Panc1 (cell line): ENCODE results near the gene SLC37A4. TPM values are rescaled to one million over a fixed set of nuclear protein-coding genes. Genes with fewer than 3 reads are reported as not detected.

ENCODE experiments used
- ATAC-seq: fragments of 200-7000 bp; cut with Tn5 transposase; 2 replicates; pipeline ENCODE4 v1.9.1; 2020; ENCODE audit warnings: mild to moderate bottlenecking, moderate library complexity
- BruUV-seq: library from RNA; stranded (reverse); fragments of 400-500 nt; replicated peaks from 2 replicates; lab custom pipeline; 2021; lab: Mats Ljungman, UMichigan
- CTCF ChIA-PET: fragments of 300-600 bp; sonication (Branson Sonifier 250); formaldehyde crosslinking; loops from one replicate; lab custom pipeline; 2022; ENCODE audit warnings: antibody characterized with exemption; lab: Charles Lee
- POLR2A ChIA-PET: fragments of 300-600 bp; sonication (Branson Sonifier 250); formaldehyde crosslinking; loops from one replicate; lab custom pipeline; 2022; ENCODE audit warnings: antibody characterized with exemption; lab: Charles Lee
- DNase-seq: peaks from one replicate; pipeline ENCODE4 v3.0.0-alpha.2; 2010; ENCODE audit warnings: low read depth, low spot score
- H3K27ac ChIP-seq: 2 replicates; pipeline ENCODE4 v1.5.1; 2011; ENCODE audit warnings: mild to moderate bottlenecking, low read length, inconsistent platforms
- H3K27me3 ChIP-seq: fragments of 200-500 bp; sonication (Bioruptor generic); 2 replicates; pipeline ENCODE4 v1.6.0; 2014; ENCODE audit warnings: low read length, inconsistent platforms; ENCODE audit not compliant: control insufficient read depth, insufficient read depth
- H3K36me3 ChIP-seq: fragments of 200-500 bp; sonication (Bioruptor generic); 2 replicates; pipeline ENCODE4 v1.5.1; 2014; ENCODE audit warnings: inconsistent platforms, mild to moderate bottlenecking, low read length, moderate library complexity; ENCODE audit not compliant: control insufficient read depth, insufficient read depth
- H3K4me1 ChIP-seq: 2 replicates; pipeline ENCODE4 v1.5.1; 2011; ENCODE audit warnings: inconsistent platforms, mild to moderate bottlenecking, low read length, moderate library complexity; ENCODE audit not compliant: control insufficient read depth, insufficient read depth
- H3K4me3 ChIP-seq, 2 experiments: 2 replicates each; pipeline ENCODE4 v1.5.1; 2011 to 2012; ENCODE audit warnings: low read depth in 2 of 2, low read length in 2 of 2, mild to moderate bottlenecking in 2 of 2, inconsistent platforms in 1 of 2, moderate library complexity in 1 of 2
- H3K9me3 ChIP-seq: fragments of 200-500 bp; sonication (Bioruptor generic); 2 replicates; pipeline ENCODE4 v1.5.1; 2014; ENCODE audit warnings: low read depth, mild to moderate bottlenecking, inconsistent platforms, low read length, moderate library complexity; ENCODE audit not compliant: control insufficient read depth, insufficient read depth
- CTCF ChIP-seq: fragments of 450-650 bp; IDR thresholded peaks from 2 replicates; pipeline ENCODE4 v1.5.1; 2017; ENCODE audit warnings: mild to moderate bottlenecking
- in situ Hi-C: cut with HindIII; loops from 2 replicates; pipeline ENCODE4 v1.10.0; 2016; ENCODE audit warnings: low sequenced_read_pairs, low pct_unique_long_range_greater_than_20kb
- intact Hi-C: fragments of 100-400 bp; cut with micrococcal nuclease; formaldehyde crosslinking; loops from one replicate; pipeline ENCODE4 v1.10.0; 2022; ENCODE audit not compliant: unreplicated experiment
- microRNA-seq: library from miRNA; unstranded; fragments of <30 nt; microRNA quantifications from one replicate; pipeline ENCODE4 v1.1.0, GENCODE V29; 2020; ENCODE audit not compliant: unreplicated experiment
- total RNA-seq: library from RNA; stranded (reverse); gene quantifications from one replicate; pipeline ENCODE4 v1.2.1, GENCODE V29; 2021; ENCODE audit not compliant: unreplicated experiment

The SLC37A4 gene
- total RNA-seq, 1 experiment from 2014 or later, result 33.2 TPM

GRCh38 chr11:118975771-118976709 is 54.6 kb downstream of the SLC37A4 start:
- ChIA-PET CTCF (interaction anchor here (0.5 kb wide), 1 partner anchor 26 kb away, joined by 5 read pairs; no protein-coding TSS in a partner anchor), POLR2A (no interaction called here)
- Histone ChIP-seq H3K4me1 (no peaks in the 10 kb centered on the region), H3K27ac (no peak overlapping the region), H3K9me3 (no peaks in the 10 kb centered on the region), H3K4me3 (no peak overlapping the region), H3K36me3 (no peaks in the 10 kb centered on the region), H3K27me3 (no peaks in the 10 kb centered on the region)
- DNase-seq (no peak), ATAC-seq (no peak)
- no TSS peak for BruUV-seq
- no peak for TF ChIP-seq CTCF
- intact Hi-C loops (no loop called here), in situ Hi-C loops (no loop called here)

Small RNA genes within 50 kb of the gene (microRNA-seq; reads per million reads assigned to microRNA genes)
- not detected for gene MIR3656

Other genes starting within 250 kb of the SLC37A4 start
- gene DDX6, start 239.7 kb downstream of the SLC37A4 start, total RNA-seq, result 155 TPM
- gene CXCR5, start 147.0 kb downstream of the SLC37A4 start, total RNA-seq, result not detected
- 234 TPM for gene BCL9L, start 105.0 kb downstream of the SLC37A4 start, total RNA-seq
- gene UPK2, start 74.6 kb downstream of the SLC37A4 start, total RNA-seq, result 0.92 TPM
- not detected for gene FOXR1, start 59.1 kb downstream of the SLC37A4 start, total RNA-seq
- gene CENATAC, start 32.7 kb downstream of the SLC37A4 start, total RNA-seq, result 45.4 TPM
- gene RPS25, start 12.5 kb downstream of the SLC37A4 start, total RNA-seq, result 1,083 TPM
- gene TRAPPC4, start 12.1 kb downstream of the SLC37A4 start, total RNA-seq, result 78.9 TPM
- gene HYOU1, start 26.3 kb upstream of the SLC37A4 start, total RNA-seq, result 268 TPM
- gene VPS11, start 36.9 kb upstream of the SLC37A4 start, total RNA-seq, result 28.2 TPM
- 61.6 TPM for gene HMBS, start 54.0 kb upstream of the SLC37A4 start, total RNA-seq
- 72.1 TPM for gene DPAGT1, start 71.0 kb upstream of the SLC37A4 start, total RNA-seq
- 10.1 TPM for gene C2CD2L, start 76.5 kb upstream of the SLC37A4 start, total RNA-seq
- 52.7 TPM for gene HINFP, start 90.7 kb upstream of the SLC37A4 start, total RNA-seq
- gene ABCG4, start 118.2 kb upstream of the SLC37A4 start, total RNA-seq, result 0.39 TPM
- 25.2 TPM for gene NLRX1, start 137.8 kb upstream of the SLC37A4 start, total RNA-seq
- 0.23 TPM for gene NHERF4, start 154.6 kb upstream of the SLC37A4 start, total RNA-seq
- 69.9 TPM for gene CBL, start 175.5 kb upstream of the SLC37A4 start, total RNA-seq